ENCODE measurements around the gene CGRRF1. TPM values are rescaled to one million over a fixed set of nuclear protein-coding genes. Genes with fewer than 3 reads are reported as not detected.

The CGRRF1 gene
- total and polyA plus RNA-seq, 9 of the 15 experiments (the other 6 are each of a cell fraction or from before 2014, with no cell fraction given): 2.8 to 15.8 (median 4.6) TPM

GRCh38 chr14:54564868-54565784 lies 55.4 kb downstream of the CGRRF1 start (continued):
- TF ChIP-seq, protein P1, sequence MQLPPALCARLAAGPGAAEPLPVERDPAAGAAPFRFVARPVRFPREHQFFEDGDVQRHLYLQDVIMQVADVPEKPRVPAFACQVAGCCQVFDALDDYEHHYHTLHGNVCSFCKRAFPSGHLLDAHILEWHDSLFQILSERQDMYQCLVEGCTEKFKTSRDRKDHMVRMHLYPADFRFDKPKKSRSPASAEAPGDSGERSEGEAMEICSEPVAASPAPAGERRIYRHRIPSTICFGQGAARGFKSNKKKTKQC (CRISPR knock-in tag; IDR thresholded peaks at IDR 0.05): no peak
- TF ChIP-seq ZBTB40 (IDR thresholded peaks at IDR 0.05) (no peak; the same call in 1 of the 2 replicates), ZBTB40 (CRISPR knock-in tag; IDR thresholded peaks at IDR 0.05) (no peak), POLR2G (IDR thresholded peaks at IDR 0.05; ENCODE audit: low read depth, low read length) (peak; percentile 73), ZNF586 (CRISPR knock-in tag; conservative IDR thresholded peaks at IDR 0.05) (no peak), NCOA4 (IDR thresholded peaks at IDR 0.05; ENCODE audit: partially characterized antibody) (no peak), ZNF764 (CRISPR knock-in tag; IDR thresholded peaks at IDR 0.05; ENCODE audit: low read depth) (no peak), ZBTB26 (CRISPR knock-in tag; IDR thresholded peaks at IDR 0.05) (no peak), ZNF3 (CRISPR knock-in tag; IDR thresholded peaks at IDR 0.05) (no peak), ZEB2 (IDR thresholded peaks at IDR 0.05) (no peak)
- TF ChIP-seq, protein P2, sequence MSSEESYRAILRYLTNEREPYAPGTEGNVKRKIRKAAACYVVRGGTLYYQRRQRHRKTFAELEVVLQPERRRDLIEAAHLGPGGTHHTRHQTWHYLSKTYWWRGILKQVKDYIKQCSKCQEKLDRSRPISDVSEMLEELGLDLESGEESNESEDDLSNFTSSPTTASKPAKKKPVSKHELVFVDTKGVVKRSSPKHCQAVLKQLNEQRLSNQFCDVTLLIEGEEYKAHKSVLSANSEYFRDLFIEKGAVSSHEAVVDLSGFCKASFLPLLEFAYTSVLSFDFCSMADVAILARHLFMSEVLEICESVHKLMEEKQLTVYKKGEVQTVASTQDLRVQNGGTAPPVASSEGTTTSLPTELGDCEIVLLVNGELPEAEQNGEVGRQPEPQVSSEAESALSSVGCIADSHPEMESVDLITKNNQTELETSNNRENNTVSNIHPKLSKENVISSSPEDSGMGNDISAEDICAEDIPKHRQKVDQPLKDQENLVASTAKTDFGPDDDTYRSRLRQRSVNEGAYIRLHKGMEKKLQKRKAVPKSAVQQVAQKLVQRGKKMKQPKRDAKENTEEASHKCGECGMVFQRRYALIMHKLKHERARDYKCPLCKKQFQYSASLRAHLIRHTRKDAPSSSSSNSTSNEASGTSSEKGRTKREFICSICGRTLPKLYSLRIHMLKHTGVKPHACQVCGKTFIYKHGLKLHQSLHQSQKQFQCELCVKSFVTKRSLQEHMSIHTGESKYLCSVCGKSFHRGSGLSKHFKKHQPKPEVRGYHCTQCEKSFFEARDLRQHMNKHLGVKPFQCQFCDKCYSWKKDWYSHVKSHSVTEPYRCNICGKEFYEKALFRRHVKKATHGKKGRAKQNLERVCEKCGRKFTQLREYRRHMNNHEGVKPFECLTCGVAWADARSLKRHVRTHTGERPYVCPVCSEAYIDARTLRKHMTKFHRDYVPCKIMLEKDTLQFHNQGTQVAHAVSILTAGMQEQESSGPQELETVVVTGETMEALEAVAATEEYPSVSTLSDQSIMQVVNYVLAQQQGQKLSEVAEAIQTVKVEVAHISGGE (CRISPR knock-in tag; IDR thresholded peaks at IDR 0.05): no peak

Measured in K562 (cell line).